Epithelial cell of esophagus (primary cell): ENCODE measurements around the gene PARL.

ENCODE experiments used
- DNase-seq: peaks from one replicate; pipeline ENCODE4 v3.0.0; 2010; ENCODE audit warnings: low read depth
- H3K4me3 ChIP-seq: 2 replicates; pipeline ENCODE4 v1.5.1; 2011; ENCODE audit warnings: mild to moderate bottlenecking, low read length, control low read depth
- CTCF ChIP-seq: IDR thresholded peaks from 2 replicates; pipeline ENCODE4 v1.5.1; 2011; ENCODE audit warnings: low read depth, mild to moderate bottlenecking, low read length, control low read depth, inconsistent platforms; ENCODE audit not compliant: insufficient read depth; ENCODE audit errors: missing control alignments

The PARL gene

GRCh38 chr3:183808355-183808754 lies 76.3 kb downstream of the PARL start:
- no peak for DNase-seq
- TF ChIP-seq CTCF: no peak
- no peak overlapping the region for H3K4me3 ChIP-seq

GRCh38 chr3:183807881-183808280 lies 76.8 kb downstream of the PARL start:
- no peak overlapping the region for H3K4me3 ChIP-seq
- no peak for DNase-seq
- TF ChIP-seq CTCF: no peak

- H3K4me3 ChIP-seq: no peak overlapping the region
- TF ChIP-seq CTCF: no peak
- no peak for DNase-seq
These were observed 77.4 kb downstream of the PARL start for GRCh38 chr3:183807209-183807728.

- H3K4me3 ChIP-seq: no peak overlapping the region
- no peak for DNase-seq
- no peak for TF ChIP-seq CTCF
These were observed 81.7 kb downstream of the PARL start for GRCh38 chr3:183802989-183803388.

- no peak for TF ChIP-seq CTCF
- no peak for DNase-seq
- H3K4me3 ChIP-seq: no peak overlapping the region
These were observed 83.1 kb downstream of the PARL start for GRCh38 chr3:183801601-183802000.

- no peak for TF ChIP-seq CTCF
- no peak overlapping the region for H3K4me3 ChIP-seq
- DNase-seq: no peak
These were observed 84.3 kb downstream of the PARL start for GRCh38 chr3:183800243-183800863.

GRCh38 chr3:183799461-183799860 lies 85.2 kb downstream of the PARL start:
- no peak for DNase-seq
- no peak for TF ChIP-seq CTCF
- no peak overlapping the region for H3K4me3 ChIP-seq
